HG03354 (cell line): Measurements from ENCODE around the gene REXO2.
A peak's percentile ranks its signal among the peaks of the same experiment; 100 is the strongest.

Experiments used
- ATAC-seq: cut with Tn5 transposase; IDR thresholded peaks from one replicate; pipeline ENCODE4 v1.9.1; 2021; ENCODE audit warnings: mild to moderate bottlenecking; ENCODE audit not compliant: unreplicated experiment, poor library complexity, severe bottlenecking

Gene REXO2

DNA sequence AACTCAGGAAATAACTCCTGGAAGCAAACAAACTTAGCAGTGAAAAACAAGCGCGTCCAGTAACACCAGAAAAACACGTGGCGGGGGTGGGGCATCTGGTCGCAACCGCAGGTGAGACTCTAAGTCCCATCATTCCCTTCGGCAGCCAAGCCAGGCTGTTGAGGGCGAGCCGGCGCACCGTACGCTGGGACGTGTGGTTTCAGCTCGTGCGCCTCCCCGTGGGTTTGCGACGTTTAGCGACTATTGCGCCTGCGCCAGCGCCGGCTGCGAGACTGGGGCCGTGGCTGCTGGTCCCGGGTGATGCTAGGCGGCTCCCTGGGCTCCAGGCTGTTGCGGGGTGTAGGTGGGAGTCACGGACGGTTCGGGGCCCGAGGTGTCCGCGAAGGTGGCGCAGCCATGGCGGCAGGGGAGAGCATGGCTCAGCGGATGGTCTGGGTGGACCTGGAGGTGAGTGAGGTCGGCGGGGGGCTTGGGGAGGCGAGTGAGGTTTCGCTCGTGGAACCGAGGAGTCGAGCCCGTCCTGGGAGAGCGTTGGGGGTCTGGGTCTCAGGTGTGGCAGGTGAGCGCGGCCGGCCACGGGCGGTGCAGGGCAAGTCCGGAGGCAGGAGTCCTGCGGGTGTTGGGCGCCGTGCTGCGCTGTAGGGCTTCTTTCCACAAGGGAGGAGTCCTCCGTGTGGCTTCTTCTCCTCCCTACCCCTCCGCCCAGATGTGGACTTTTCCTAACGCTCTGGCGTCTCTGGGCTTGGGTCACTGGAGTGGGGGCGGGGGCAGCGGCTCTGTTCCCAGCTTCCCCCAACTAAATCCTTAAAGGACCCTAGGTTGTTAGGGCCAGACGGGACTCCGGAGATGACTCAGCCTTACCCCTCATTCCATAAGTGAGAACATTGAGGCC, at the start of gene REXO2:
REXO2 (plus strand) TSS at position 239 of the 892 bp plus-strand sequence; CDS start at position 301, 62 bp downstream.
- ATAC-seq = peak; percentile 100

GRCh38 chr11:114392735-114393667, 46.3 kb upstream of the REXO2 start:
- no peak for ATAC-seq

DNA sequence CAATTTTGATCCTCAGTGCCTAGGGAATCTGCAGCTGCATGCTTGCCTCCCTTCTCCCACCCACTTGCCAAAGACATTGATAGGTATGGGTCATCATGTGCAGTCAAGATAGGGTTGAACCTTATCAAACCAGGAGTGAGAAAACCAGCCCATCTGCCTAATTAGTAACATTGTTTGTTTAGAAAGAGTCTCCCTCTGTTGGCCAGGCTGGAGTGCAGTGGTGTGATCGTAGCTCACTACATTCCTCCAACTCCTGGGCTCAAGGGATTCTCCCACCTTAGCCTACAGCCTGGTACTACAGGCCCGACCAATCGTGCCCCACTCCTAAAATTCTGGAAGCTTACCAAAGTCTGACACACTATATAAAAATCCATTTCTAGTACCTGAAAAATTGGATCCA, 43.5 kb upstream of the REXO2 start:
- ATAC-seq = no peak

GRCh38 chr11:114396916-114397315, 42.4 kb upstream of the REXO2 start:
- no peak for ATAC-seq

DNA sequence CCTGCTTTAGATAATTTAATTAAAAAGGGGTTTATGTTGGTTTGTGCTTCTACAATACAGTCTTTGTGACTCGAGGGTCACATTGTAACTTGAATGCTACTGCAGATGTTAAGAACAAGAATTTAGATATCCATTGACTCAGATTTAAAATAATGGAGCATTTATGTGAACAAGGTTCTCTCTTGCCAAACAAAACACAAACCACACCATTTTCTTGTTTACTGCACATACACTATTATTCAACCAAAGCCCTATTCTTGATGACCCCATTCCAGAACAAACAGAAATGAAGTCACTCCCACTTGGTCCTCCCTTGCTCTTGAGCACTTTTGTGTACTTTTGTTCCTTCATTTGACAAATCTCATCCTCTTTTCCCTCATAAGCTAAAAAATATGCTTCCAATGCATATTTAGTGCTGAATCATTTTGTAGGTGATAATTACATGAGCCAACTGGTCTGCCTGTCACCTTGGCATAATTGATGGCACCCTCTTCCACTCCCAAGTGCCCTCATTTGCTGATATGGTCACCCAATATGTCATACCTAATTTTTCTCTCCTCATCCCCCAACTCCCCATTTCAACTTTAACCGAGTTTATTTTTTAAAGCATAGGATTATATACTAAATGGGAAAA, 41.8 kb upstream of the REXO2 start:
- no peak for ATAC-seq

- ATAC-seq = no peak
Observed at GRCh38 chr11:114398303-114398920, 40.9 kb upstream of the REXO2 start.

GRCh38 chr11:114399490-114400215, 39.6 kb upstream of the REXO2 start:
- ATAC-seq = peak; percentile 31

- ATAC-seq = peak; percentile 97
Observed at GRCh38 chr11:114400216-114400914, 38.9 kb upstream of the REXO2 start, which contains the start of the genes C11orf71 and RBM7. C11orf71 (minus strand) TSS chr11:114400511; CDS start chr11:114400331, 180 bp downstream. RBM7 (plus strand) TSS chr11:114400666; CDS start chr11:114400672, 6 bp downstream.

DNA sequence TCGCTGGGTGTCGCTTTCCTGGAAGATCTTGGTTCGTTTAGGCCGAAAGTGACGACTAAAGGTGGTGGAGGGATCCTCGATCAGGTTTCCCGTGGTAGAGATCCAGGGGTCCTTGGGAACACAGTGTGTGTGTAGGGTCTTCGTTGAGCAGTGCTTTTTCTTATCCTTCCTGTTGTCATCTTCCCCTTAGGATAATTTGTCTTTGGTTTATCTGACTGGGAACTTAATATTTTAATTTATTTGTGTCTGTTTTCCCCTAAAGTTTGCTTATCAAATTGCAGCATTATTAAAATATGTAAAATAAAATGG, 38.4 kb upstream of the REXO2 start:
- no peak for ATAC-seq

DNA sequence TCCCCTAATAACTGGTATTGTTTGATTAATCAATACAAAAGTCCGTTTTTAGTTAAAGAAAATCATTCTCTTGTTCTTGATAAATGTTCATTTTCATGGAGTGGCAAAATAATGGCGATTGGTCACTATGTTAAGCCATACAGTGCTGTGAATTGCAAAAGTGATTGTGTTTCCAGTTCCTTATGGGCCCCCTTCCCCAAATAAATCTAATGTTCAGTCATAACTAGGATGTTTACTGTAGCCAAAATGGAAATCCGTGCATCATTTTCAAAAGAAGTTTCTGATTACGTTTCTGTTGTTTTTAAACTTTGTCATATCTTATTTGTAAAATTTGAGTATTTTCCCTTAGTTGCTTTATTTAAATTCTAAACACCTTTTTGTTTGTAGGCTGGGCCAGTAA, 38.0 kb upstream of the REXO2 start:
- ATAC-seq = no peak

GRCh38 chr11:114412946-114413345, 26.3 kb upstream of the REXO2 start:
- ATAC-seq = no peak

GRCh38 chr11:114413958-114414357, 25.3 kb upstream of the REXO2 start:
- ATAC-seq = no peak

DNA sequence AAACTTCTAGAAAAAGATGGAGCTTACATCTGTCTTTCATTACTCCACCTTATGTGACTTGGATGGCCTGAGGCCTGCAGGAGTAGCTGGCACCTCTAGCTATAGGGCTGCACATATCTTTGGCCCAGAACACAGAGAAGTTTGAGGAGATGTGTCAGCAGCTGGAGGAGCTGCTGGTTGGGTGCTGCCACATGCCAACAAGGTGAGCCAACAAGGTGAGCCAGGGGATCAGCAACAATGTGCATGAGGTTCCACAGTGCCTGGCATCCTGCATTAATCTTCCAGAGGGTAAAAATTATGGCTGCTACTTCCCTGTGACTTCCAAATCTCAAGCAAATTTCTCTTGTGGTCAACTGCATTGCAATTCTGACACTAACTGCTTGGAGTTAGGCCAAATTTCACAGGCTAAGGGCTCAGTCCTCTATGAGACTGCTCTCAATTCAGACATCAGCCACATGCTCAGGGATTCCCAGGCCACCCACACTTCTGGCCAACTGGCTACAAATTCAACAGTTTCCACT, 22.8 kb upstream of the REXO2 start:
- ATAC-seq = no peak

GRCh38 chr11:114426280-114426679, 13.0 kb upstream of the REXO2 start:
- ATAC-seq = no peak

GRCh38 chr11:114430290-114430689, 9.0 kb upstream of the REXO2 start:
- no peak for ATAC-seq

- ATAC-seq = no peak
Observed at GRCh38 chr11:114432893-114433292, 6.4 kb upstream of the REXO2 start.

DNA sequence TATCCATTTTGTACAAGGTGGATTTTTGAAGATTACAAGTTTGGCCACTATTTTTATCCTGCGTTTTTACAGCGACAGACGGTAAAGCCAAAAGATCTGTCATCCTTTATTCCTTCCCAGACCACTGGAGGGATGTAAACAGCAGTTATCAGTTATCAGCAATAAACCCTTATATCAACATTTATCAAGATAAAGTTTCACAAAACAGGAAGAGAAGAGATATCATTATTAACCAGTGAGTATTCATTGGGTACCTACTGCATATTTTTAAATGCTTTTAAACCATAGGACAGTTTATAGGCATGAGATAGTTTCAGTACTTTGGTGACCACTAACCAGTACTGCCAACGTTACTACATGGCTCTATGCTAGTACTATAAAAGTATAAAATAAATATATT, 5.9 kb upstream of the REXO2 start:
- ATAC-seq = no peak

DNA sequence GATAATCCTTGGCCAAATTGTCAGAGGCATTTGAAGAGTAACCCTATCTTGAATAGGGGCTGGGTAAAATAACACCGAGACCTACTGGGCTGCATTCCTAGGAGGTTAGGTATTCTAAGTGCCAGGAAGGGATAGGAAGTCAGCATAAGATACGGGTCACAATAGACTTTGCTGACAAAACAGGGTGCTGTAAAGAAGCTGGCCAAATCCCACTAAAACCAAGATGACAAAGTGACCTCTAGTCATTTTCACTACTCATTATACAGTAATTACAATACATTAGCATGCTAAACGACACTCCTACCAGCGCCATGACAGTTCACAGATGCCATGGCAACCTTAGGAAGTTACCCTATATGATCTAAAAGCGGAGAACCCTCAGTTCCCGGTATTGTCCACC, 964 bp upstream of the REXO2 start:
- ATAC-seq = no peak
